Measurements from ENCODE around the gene ARSG. TPM values are rescaled to one million over a fixed set of nuclear protein-coding genes. Genes with fewer than 3 reads are reported as not detected.

Gene ARSG
- polyA plus RNA-seq, 3 donors, result 15.5 to 19.3 (median 19.2) TPM

DNA sequence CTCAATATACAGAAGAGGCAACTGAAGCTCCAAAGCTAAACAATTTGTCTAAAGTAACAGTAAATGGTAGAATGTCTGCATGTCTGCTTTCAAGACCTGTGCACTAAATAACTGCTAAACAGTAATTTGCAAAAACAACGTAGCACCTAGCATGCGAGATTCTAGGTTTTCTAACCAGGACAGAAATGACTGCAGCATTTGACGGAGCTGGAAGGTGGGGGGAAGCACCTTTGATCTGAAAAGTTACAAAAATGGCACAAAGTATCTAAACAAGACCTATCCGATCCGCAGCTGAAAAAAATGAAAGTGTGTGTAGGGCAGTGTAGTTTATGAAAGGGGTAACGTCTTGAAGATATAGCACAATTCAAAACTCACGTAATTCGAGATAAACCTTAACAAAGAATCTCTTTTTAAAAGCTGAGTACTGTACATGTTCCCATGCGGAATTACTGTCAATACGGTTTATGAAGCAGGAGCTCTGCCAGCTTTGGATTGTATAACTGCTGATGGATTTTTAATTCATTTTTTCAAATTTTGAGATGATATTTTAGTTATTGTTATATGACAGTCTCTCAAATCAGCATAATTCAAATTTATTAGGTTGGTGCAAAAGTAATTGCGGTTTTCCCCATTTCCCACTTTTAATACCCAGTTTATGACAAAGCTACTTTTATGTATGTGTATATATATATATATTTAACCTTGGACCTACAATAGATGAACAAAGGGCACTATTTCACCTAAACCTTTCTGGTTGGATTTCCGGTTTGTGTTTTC, 167.2 kb downstream of the ARSG start:
- WGBS (ENCODE audit: insufficient coverage), result no CpG with 5 or more reads among the region's 12 CpGs
- Histone ChIP-seq H3K4me1 (ENCODE audit: control insufficient read depth in 1 of 2, insufficient read depth in 2 of 2, low read length in 2 of 2) (peaks cover 41 to 42% of the 10 kb centered on the region in 2 donors), H3K9ac (ENCODE audit: insufficient read depth, low read length, poor library complexity, severe bottlenecking) (peak overlapping the region; percentile 37), H3K4me3 (replicated peaks in 1 of 3; ENCODE audit: low read depth in 2 of 3, low read length in 3 of 3) (peak overlapping the region; percentile 51 to 77 (median 54)), H4K20me1 (ENCODE audit: insufficient read depth, low read length) (no peaks in the 10 kb centered on the region), H3K27ac (ENCODE audit: low read depth in 1 of 2, low read length in 2 of 2) (peak overlapping the region in 1 of 2 donors; percentile 73), H3K4me2 (replicated peaks; ENCODE audit: extremely low read depth, low read length, poor library complexity, severe bottlenecking) (peak overlapping the region; percentile 84), H3K9me3 (replicated peaks in 1 of 2; ENCODE audit: control insufficient read depth in 1 of 2, insufficient read depth in 1 of 2, low read length in 2 of 2) (no peaks in the 10 kb centered on the region), H3K27me3 (ENCODE audit: control insufficient read depth in 2 of 2, insufficient read depth in 2 of 2, low read length in 2 of 2) (peaks cover 0 to 5% of the 10 kb centered on the region in 2 donors), H3K36me3 (replicated peaks in 1 of 2; ENCODE audit: control insufficient read depth in 1 of 2, insufficient read depth in 2 of 2, low read length in 2 of 2) (no peaks in the 10 kb centered on the region), H2AFZ (ENCODE audit: insufficient read depth, low read depth, low read length, poor library complexity, severe bottlenecking) (peak overlapping the region; percentile 73), H3K79me2 (ENCODE audit: insufficient read depth, low read length) (peaks cover 10% of the 10 kb centered on the region)
- intact Hi-C loops (cut with micrococcal nuclease), result loop anchor here (5.0 kb wide), 2 partner anchors 211 to 421 kb away; partner anchors contain the start of genes AMZ2 (in 1 of the 2) and KPNA2 (in 1 of the 2)
- Mint-ChIP-seq H3K36me3 (peaks cover 6 to 14% of the 10 kb centered on the region in 2 donors), H3K4me3 (peak overlapping the region; percentile 76 to 79), H3K4me1 (peaks cover 52% of the 10 kb centered on the region), H3K9me3 (peaks cover 0 to 5% (median 0%) of the 10 kb centered on the region in 7 donors), H3K27ac (peak overlapping the region; percentile 82 to 92 (median 90)), H3K27me3 (ENCODE audit: low read depth in 3 of 3) (peaks cover 0 to 8% (median 3%) of the 10 kb centered on the region in 3 donors)
- TF ChIP-seq, protein P1, sequence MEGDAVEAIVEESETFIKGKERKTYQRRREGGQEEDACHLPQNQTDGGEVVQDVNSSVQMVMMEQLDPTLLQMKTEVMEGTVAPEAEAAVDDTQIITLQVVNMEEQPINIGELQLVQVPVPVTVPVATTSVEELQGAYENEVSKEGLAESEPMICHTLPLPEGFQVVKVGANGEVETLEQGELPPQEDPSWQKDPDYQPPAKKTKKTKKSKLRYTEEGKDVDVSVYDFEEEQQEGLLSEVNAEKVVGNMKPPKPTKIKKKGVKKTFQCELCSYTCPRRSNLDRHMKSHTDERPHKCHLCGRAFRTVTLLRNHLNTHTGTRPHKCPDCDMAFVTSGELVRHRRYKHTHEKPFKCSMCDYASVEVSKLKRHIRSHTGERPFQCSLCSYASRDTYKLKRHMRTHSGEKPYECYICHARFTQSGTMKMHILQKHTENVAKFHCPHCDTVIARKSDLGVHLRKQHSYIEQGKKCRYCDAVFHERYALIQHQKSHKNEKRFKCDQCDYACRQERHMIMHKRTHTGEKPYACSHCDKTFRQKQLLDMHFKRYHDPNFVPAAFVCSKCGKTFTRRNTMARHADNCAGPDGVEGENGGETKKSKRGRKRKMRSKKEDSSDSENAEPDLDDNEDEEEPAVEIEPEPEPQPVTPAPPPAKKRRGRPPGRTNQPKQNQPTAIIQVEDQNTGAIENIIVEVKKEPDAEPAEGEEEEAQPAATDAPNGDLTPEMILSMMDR (IDR thresholded peaks at IDR 0.05), result no peak
- DNase-seq, result no peak

DNA sequence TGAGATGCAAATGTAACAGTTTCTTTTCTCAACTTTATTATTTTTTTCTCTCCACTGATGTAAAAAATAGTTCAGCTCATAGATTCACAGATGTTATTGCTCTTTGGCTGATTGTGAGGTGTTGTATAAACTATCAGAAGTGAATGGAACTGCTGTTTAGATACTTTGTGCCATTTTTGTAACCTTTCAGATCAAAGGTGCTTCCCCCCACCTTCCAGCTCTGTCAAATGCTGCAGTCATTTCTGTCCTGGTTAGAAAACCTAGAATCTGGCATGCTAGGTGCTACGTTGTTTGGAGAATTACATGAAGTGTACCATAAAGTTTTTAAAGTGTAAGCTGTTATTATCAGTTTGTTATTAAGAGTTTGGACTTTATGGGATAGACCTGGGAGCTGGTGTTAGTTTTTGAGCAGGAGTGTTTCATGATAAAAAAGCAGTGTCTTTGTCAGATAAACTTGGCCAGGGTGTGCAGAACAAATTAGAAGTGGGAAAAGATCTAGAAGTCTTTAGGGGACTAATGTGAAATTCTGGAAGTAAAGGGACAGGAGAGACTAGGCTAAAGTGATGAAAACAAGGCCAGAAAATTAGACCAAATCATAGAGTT, 167.8 kb downstream of the ARSG start:
- no peak overlapping the region for H3K4me3 ChIP-seq (replicated peaks in 1 of 3; ENCODE audit: low read depth in 2 of 3, low read length in 3 of 3)
- Mint-ChIP-seq H3K27ac (no peak overlapping the region), H3K4me3 (no peak overlapping the region), H3K4me1 (peaks cover 52% of the 10 kb centered on the region), H3K27me3 (ENCODE audit: low read depth in 3 of 3) (peaks cover 0 to 8% (median 3%) of the 10 kb centered on the region in 3 donors), H3K36me3 (peaks cover 1 to 7% of the 10 kb centered on the region in 2 donors), H3K9me3 (peaks cover 0 to 5% (median 0%) of the 10 kb centered on the region in 7 donors)
- no peak overlapping the region for H3K27ac ChIP-seq (ENCODE audit: low read depth in 1 of 2, low read length in 2 of 2)
- peaks cover 7% of the 10 kb centered on the region for H3K79me2 ChIP-seq (ENCODE audit: insufficient read depth, low read length)
- no peak overlapping the region for H2AFZ ChIP-seq (ENCODE audit: insufficient read depth, low read depth, low read length, poor library complexity, severe bottlenecking)
- WGBS (ENCODE audit: insufficient coverage), result 86% methylated on average over 1 of the region's 1 CpG
- intact Hi-C loops (cut with micrococcal nuclease), result loop anchor here (5.0 kb wide), 2 partner anchors 212 to 422 kb away; partner anchors contain the start of genes AMZ2 (in 1 of the 2) and KPNA2 (in 1 of the 2)
- no peak for DNase-seq
- no peak overlapping the region for H3K9ac ChIP-seq (ENCODE audit: insufficient read depth, low read length, poor library complexity, severe bottlenecking)
- H3K27me3 ChIP-seq (ENCODE audit: control insufficient read depth in 2 of 2, insufficient read depth in 2 of 2, low read length in 2 of 2), result peaks cover 0 to 5% of the 10 kb centered on the region in 2 donors
- H3K9me3 ChIP-seq (replicated peaks in 1 of 2; ENCODE audit: control insufficient read depth in 1 of 2, insufficient read depth in 1 of 2, low read length in 2 of 2), result no peaks in the 10 kb centered on the region
- no peaks in the 10 kb centered on the region for H3K36me3 ChIP-seq (replicated peaks in 1 of 2; ENCODE audit: control insufficient read depth in 1 of 2, insufficient read depth in 2 of 2, low read length in 2 of 2)
- H4K20me1 ChIP-seq (ENCODE audit: insufficient read depth, low read length), result no peaks in the 10 kb centered on the region
- H3K4me2 ChIP-seq (replicated peaks; ENCODE audit: extremely low read depth, low read length, poor library complexity, severe bottlenecking), result no peak overlapping the region
- H3K4me1 ChIP-seq (ENCODE audit: control insufficient read depth in 1 of 2, insufficient read depth in 2 of 2, low read length in 2 of 2), result peaks cover 41 to 42% of the 10 kb centered on the region in 2 donors
- TF ChIP-seq, protein P1 (IDR thresholded peaks at IDR 0.05), result no peak
